GM18861 (cell line): Measurements from ENCODE around the gene KTN1.
A peak's percentile ranks its signal among the peaks of the same experiment; 100 is the strongest.

Experiments used
- ATAC-seq: cut with Tn5 transposase; IDR thresholded peaks from one replicate; pipeline ENCODE4 v1.9.1; 2021; ENCODE audit not compliant: unreplicated experiment

The KTN1 gene

GRCh38 chr14:55711175-55711811, 131.3 kb downstream of the KTN1 start:
- no peak for ATAC-seq

- ATAC-seq = no peak
These were observed 132.5 kb downstream of the KTN1 start for GRCh38 chr14:55712491-55712890.

DNA sequence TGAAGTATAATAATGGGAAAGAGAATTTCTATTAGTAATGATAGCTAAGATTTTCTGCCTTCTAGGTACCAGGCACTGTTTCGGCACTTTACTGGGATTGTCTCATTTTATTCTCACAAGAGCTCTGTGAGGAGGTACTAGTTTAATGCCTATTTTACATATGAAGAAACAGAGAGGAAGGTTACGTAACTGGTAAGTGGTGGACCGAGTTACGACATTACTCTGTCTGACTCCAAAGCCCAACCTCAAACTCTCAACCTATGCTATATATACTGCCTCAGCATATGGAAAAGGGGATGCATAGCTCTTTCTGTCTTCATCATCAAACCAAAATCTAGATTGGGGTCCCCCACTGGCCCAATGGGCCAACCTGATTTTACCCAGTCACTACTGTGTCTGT, 133.5 kb downstream of the KTN1 start:
- no peak for ATAC-seq

DNA sequence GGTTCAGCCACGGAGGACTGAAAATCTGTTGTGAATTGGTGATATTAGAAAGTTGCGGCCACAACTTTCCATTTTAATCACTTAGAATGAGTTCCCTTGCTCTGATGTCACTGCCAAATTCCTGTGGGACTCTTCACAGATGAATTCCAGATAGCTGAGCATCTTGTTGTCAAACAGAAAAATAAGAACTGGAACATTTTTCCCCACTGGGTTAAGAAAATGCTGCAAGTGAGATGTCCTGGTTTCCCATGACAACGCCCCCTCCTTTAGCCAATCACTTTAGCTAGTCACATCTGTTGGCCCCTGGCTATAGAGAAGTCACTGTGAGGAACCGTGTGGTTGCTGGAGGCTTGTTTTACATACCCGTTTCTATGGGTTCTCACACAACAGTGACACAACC, 135.9 kb downstream of the KTN1 start:
- ATAC-seq = peak; percentile 45

- ATAC-seq = no peak
These were observed 137.6 kb downstream of the KTN1 start for GRCh38 chr14:55717621-55718020.

- no peak for ATAC-seq
These were observed 138.5 kb downstream of the KTN1 start for GRCh38 chr14:55718551-55718950.

GRCh38 chr14:55720796-55721195, 140.8 kb downstream of the KTN1 start:
- ATAC-seq = no peak

GRCh38 chr14:55721353-55721752, 141.3 kb downstream of the KTN1 start:
- no peak for ATAC-seq

- ATAC-seq = no peak
These were observed 142.0 kb downstream of the KTN1 start for GRCh38 chr14:55722054-55722453.

GRCh38 chr14:55724736-55725135, 144.7 kb downstream of the KTN1 start:
- no peak for ATAC-seq

DNA sequence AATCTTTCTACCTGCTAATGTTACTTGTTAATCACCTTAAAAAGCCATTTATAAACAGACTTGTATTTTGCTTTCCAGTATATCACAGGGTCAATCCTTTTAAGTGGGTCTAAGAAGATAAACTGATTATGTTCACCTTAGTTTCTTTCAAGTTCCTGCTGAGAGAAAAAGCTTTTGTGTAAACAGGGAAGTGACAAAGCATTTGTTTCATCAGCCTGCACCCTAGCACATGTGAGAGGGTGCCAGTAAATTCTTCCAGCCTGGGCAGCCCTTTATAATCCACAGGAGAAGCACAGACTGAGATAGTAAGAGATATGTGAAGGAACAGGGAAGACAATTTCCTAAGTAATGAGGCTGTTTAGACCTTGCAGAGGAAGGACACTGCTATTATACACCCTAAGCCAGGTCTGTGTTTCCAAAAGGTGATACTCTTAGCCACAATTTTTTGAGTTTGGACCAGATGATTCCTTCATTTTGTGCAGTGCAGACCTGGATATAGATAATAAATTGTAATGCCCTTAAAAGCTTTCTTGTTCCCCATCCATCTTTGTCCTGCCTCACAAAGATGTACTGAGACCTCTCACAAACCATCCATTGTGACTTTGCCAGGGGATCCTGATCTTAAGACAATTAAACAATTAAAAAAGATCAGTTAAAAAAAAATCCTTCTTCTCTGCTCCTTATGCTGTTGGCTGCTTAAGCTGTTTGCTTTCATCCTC, 150.7 kb downstream of the KTN1 start:
- ATAC-seq = no peak

DNA sequence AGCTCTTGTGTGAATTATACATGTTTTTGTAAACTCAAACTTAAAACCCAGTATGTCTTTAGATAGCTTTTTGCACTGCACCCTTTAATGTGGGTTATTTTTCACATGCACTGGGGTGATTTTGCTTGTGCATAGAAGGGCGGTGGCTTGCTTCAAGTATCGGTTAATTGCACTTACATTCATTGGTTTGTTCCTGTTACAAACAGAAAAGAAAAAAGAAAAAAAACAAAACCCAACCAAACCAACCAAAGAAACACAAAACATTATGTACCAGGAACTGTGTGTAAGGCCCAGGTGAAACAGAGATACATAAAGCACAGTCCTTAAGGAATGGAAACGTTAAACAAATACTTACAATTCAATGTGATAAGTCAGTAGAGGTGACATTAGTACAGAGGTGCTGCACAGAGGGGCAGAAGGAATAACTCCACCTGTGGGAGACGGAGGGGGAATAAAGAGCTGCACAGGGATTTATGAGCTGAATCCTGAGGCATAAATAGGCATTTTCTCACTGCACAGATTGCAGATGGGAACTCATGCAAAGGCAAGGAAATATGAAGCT, 151.4 kb downstream of the KTN1 start:
- no peak for ATAC-seq

- ATAC-seq = no peak
These were observed 152.0 kb downstream of the KTN1 start for GRCh38 chr14:55731881-55732498.

DNA sequence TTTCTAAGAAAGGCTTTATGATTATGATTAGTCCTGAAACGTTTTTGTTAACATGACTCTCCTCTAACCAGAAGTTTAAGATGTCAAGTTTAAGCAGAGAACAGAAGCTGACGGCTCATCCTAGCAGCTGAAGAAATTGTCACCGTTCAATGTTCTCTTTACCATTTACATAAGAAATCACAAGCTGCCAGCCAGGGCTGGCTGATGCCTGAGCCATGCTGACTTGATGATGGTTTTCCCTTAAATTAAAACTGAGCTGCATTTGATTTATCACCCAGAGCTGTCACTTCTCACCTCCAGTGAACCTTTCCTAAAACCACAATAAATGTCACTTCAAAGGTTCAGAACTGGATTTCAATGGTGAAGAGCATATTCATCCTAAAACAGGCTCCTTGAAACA, 153.6 kb downstream of the KTN1 start:
- no peak for ATAC-seq
